Gastrocnemius medialis (tissue), 4 donors: ENCODE measurements around the gene EFCAB11.

Experiments
- CTCF ChIP-seq, 5 experiments: fragments of 450-650 bp in 3 of 5; fragments of 200-600 bp in 2 of 5; sonication (generic) in 2 of 5; IDR thresholded peaks in 4 of 5; conservative IDR thresholded peaks in 1 of 5; 1 replicate in 4 of 5; 2 replicates in 1 of 5; pipeline ENCODE4 v1.5.1; 2016 to 2019; ENCODE audit warnings: antibody characterized with exemption in 5 of 5, mild to moderate bottlenecking in 3 of 5, moderate library complexity in 3 of 5
- POLR2A ChIP-seq, 2 donors: fragments of 450-650 bp; IDR thresholded peaks; one replicate each; pipeline ENCODE4 v1.6.1; 2017; ENCODE audit warnings: antibody characterized with exemption in 2 of 2, mild to moderate bottlenecking in 2 of 2, moderate library complexity in 2 of 2

- TF ChIP-seq CTCF (IDR thresholded peaks at IDR 0.05 in 4 of 5, conservative IDR thresholded peaks at IDR 0.05 in 1 of 5) (no peak), POLR2A (IDR thresholded peaks at IDR 0.05) (no peak)
Observed at GRCh38 chr14:89890589-89890988, 63.9 kb downstream of the EFCAB11 start.
